BE2C (cell line): ENCODE measurements around the gene GOLGA2.

ENCODE experiments used
- DNase-seq: peaks from one replicate; pipeline ENCODE4 v3.0.0-alpha.2; 2020
- H3K27me3 ChIP-seq: fragments of 250-450 bp; sonication (Bioruptor Pico); 2 replicates; pipeline ENCODE4 v1.5.1; 2020; ENCODE audit warnings: mild to moderate bottlenecking
- H3K36me3 ChIP-seq: fragments of 250-450 bp; sonication (Bioruptor Pico); 2 replicates; pipeline ENCODE4 v1.5.1; 2020; ENCODE audit warnings: mild to moderate bottlenecking
- H3K4me1 ChIP-seq: fragments of 250-450 bp; sonication (Bioruptor Pico); 2 replicates; pipeline ENCODE4 v1.5.1; 2020
- H3K4me3 ChIP-seq: 2 replicates; pipeline ENCODE4 v1.5.1; 2011; ENCODE audit warnings: low read depth, low read length
- H3K9me3 ChIP-seq: fragments of 250-450 bp; sonication (Bioruptor Pico); 2 replicates; pipeline ENCODE4 v1.5.1; 2020
- CTCF ChIP-seq: IDR thresholded peaks from 2 replicates; pipeline ENCODE4 v1.5.1; 2012; ENCODE audit warnings: mild to moderate bottlenecking, low read depth, low read length

GOLGA2 gene

GRCh38 chr9:128321879-128322403, 46.1 kb upstream of the GOLGA2 start:
- Histone ChIP-seq H3K27me3 (no peaks in the 10 kb centered on the region), H3K4me3 (peak overlapping the region; percentile 71), H3K4me1 (no peaks in the 10 kb centered on the region), H3K36me3 (peaks cover 43% of the 10 kb centered on the region), H3K9me3 (no peaks in the 10 kb centered on the region)
- no peak for DNase-seq
- no peak for TF ChIP-seq CTCF

GRCh38 chr9:128321343-128321742, 45.5 kb upstream of the GOLGA2 start:
- Histone ChIP-seq H3K4me3 (peak overlapping the region; percentile 71), H3K36me3 (peaks cover 49% of the 10 kb centered on the region), H3K9me3 (no peaks in the 10 kb centered on the region), H3K4me1 (no peaks in the 10 kb centered on the region), H3K27me3 (no peaks in the 10 kb centered on the region)
- no peak for DNase-seq
- no peak for TF ChIP-seq CTCF

- peaks cover 53% of the 10 kb centered on the region for H3K36me3 ChIP-seq
Observed at GRCh38 chr9:128317629-128318028, 41.8 kb upstream of the GOLGA2 start.

GRCh38 chr9:128316421-128316820, 40.6 kb upstream of the GOLGA2 start:
- no peak for TF ChIP-seq CTCF

More at GRCh38 chr9:128317629-128318028, 41.8 kb upstream of the GOLGA2 start:
- H3K9me3 ChIP-seq, result no peaks in the 10 kb centered on the region
- H3K4me3 ChIP-seq, result no peak overlapping the region
- TF ChIP-seq CTCF, result no peak
- H3K4me1 ChIP-seq, result no peaks in the 10 kb centered on the region
- H3K27me3 ChIP-seq, result no peaks in the 10 kb centered on the region
- no peak for DNase-seq

GRCh38 chr9:128314697-128315096, 38.9 kb upstream of the GOLGA2 start:
- DNase-seq, result no peak
- H3K4me3 ChIP-seq, result no peak overlapping the region
- H3K9me3 ChIP-seq, result no peaks in the 10 kb centered on the region
- H3K4me1 ChIP-seq, result no peaks in the 10 kb centered on the region
- no peak for TF ChIP-seq CTCF
- no peaks in the 10 kb centered on the region for H3K27me3 ChIP-seq
- H3K36me3 ChIP-seq, result peaks cover 57% of the 10 kb centered on the region

More at GRCh38 chr9:128316421-128316820, 40.6 kb upstream of the GOLGA2 start:
- H3K4me3 ChIP-seq, result no peak overlapping the region
- H3K4me1 ChIP-seq, result no peaks in the 10 kb centered on the region
- H3K9me3 ChIP-seq, result no peaks in the 10 kb centered on the region
- DNase-seq, result no peak
- H3K27me3 ChIP-seq, result no peaks in the 10 kb centered on the region
- H3K36me3 ChIP-seq, result peaks cover 53% of the 10 kb centered on the region

- H3K36me3 ChIP-seq, result peaks cover 34% of the 10 kb centered on the region
- H3K4me3 ChIP-seq, result no peak overlapping the region
- no peak for TF ChIP-seq CTCF
- H3K27me3 ChIP-seq, result no peaks in the 10 kb centered on the region
- no peak for DNase-seq
- H3K9me3 ChIP-seq, result no peaks in the 10 kb centered on the region
- no peaks in the 10 kb centered on the region for H3K4me1 ChIP-seq
Observed at GRCh38 chr9:128310461-128310860, 34.7 kb upstream of the GOLGA2 start.
